HG03196 (cell line): ENCODE measurements around the gene SNX22.
A peak's percentile ranks its signal among the peaks of the same experiment; 100 is the strongest.

ENCODE experiments used
- ATAC-seq: cut with Tn5 transposase; IDR thresholded peaks from one replicate; pipeline ENCODE4 v1.9.1; 2021; ENCODE audit not compliant: unreplicated experiment

SNX22 gene

GRCh38 chr15:64155802-64156651 lies 4.5 kb downstream of the SNX22 start:
- ATAC-seq: no peak

- ATAC-seq: no peak
Measured at GRCh38 chr15:64156652-64157331, 5.3 kb downstream of the SNX22 start.

- ATAC-seq: no peak
Measured at GRCh38 chr15:64157599-64158125, 6.1 kb downstream of the SNX22 start.

- no peak for ATAC-seq
Measured at GRCh38 chr15:64158363-64159134, 7.0 kb downstream of the SNX22 start.

GRCh38 chr15:64161688-64162477 lies 10.4 kb downstream of the SNX22 start:
- ATAC-seq: no peak

- peak; percentile 14 for ATAC-seq
Measured at GRCh38 chr15:64162478-64162868, 10.9 kb downstream of the SNX22 start.

GRCh38 chr15:64162869-64163658 lies 11.5 kb downstream of the SNX22 start, which contains the start of gene PPIB:
Gene PPIB (minus strand): TSS chr15:64163022. CDS start chr15:64162986, 36 bp downstream.
- peak; percentile 89 for ATAC-seq

GRCh38 chr15:64163659-64164362 lies 12.3 kb downstream of the SNX22 start:
- ATAC-seq: peak; percentile 11

- no peak for ATAC-seq
Measured at GRCh38 chr15:64164436-64164835, 12.9 kb downstream of the SNX22 start.

- ATAC-seq: no peak
Measured at GRCh38 chr15:64166102-64166890, 14.8 kb downstream of the SNX22 start.

GRCh38 chr15:64180235-64180824 lies 28.8 kb downstream of the SNX22 start:
- ATAC-seq: no peak

- ATAC-seq: no peak
Measured at GRCh38 chr15:64182859-64183370, 31.4 kb downstream of the SNX22 start.

- ATAC-seq: no peak
Measured at GRCh38 chr15:64185146-64185911, 33.8 kb downstream of the SNX22 start.

- no peak for ATAC-seq
Measured at GRCh38 chr15:64187396-64188191, 36.1 kb downstream of the SNX22 start.

- ATAC-seq: no peak
Measured at GRCh38 chr15:64191971-64192830, 40.7 kb downstream of the SNX22 start.
